ENCODE data around the gene RAB3GAP2.
A peak's percentile ranks its signal among the peaks of the same experiment; 100 is the strongest.
"Not testable (repeated sequence)": the region's sequence is repeated elsewhere in the genome, so short reads cannot be mapped to it uniquely, and the experiment has no call there.

The RAB3GAP2 gene

GRCh38 chr1:220149742-220150141 is 122.5 kb downstream of the RAB3GAP2 start:
- TF ChIP-seq POLR2A (IDR thresholded peaks at IDR 0.05; ENCODE audit: low read length): no peak
- TF ChIP-seq GATA1 (IDR thresholded peaks at IDR 0.05; ENCODE audit: low read depth, low read length): no peak
- DNase-seq: no peak

- no peak for DNase-seq
- TF ChIP-seq GATA1 (IDR thresholded peaks at IDR 0.05; ENCODE audit: low read depth, low read length) (no peak), POLR2A (IDR thresholded peaks at IDR 0.05; ENCODE audit: low read length) (no peak)
Observed at GRCh38 chr1:220144051-220144450, 128.2 kb downstream of the RAB3GAP2 start.

- TF ChIP-seq POLR2A (IDR thresholded peaks at IDR 0.05; ENCODE audit: low read length) (no peak), GATA1 (IDR thresholded peaks at IDR 0.05; ENCODE audit: low read depth, low read length) (no peak)
- DNase-seq: no peak
Observed at GRCh38 chr1:220139966-220140365, 132.3 kb downstream of the RAB3GAP2 start.

- DNase-seq: no peak
- TF ChIP-seq GATA1 (IDR thresholded peaks at IDR 0.05; ENCODE audit: low read depth, low read length): no peak
- no peak for TF ChIP-seq POLR2A (IDR thresholded peaks at IDR 0.05; ENCODE audit: low read length)
Observed at GRCh38 chr1:220137019-220137786, 135.1 kb downstream of the RAB3GAP2 start.

- DNase-seq: no peak
- TF ChIP-seq GATA1 (IDR thresholded peaks at IDR 0.05; ENCODE audit: low read depth, low read length) (no peak), POLR2A (IDR thresholded peaks at IDR 0.05; ENCODE audit: low read length) (no peak)
Observed at GRCh38 chr1:220135755-220136154, 136.5 kb downstream of the RAB3GAP2 start.

- DNase-seq: no peak
- no peak for TF ChIP-seq POLR2A (IDR thresholded peaks at IDR 0.05; ENCODE audit: low read length)
- no peak for TF ChIP-seq GATA1 (IDR thresholded peaks at IDR 0.05; ENCODE audit: low read depth, low read length)
Observed at GRCh38 chr1:220129479-220130210, 142.6 kb downstream of the RAB3GAP2 start.

- TF ChIP-seq GATA1 (IDR thresholded peaks at IDR 0.05; ENCODE audit: low read depth, low read length) (no peak), POLR2A (IDR thresholded peaks at IDR 0.05; ENCODE audit: low read length) (no peak)
- no peak for DNase-seq
Observed at GRCh38 chr1:220127076-220127475, 145.2 kb downstream of the RAB3GAP2 start.

- no peak for DNase-seq
- TF ChIP-seq GATA1 (IDR thresholded peaks at IDR 0.05; ENCODE audit: low read depth, low read length): no peak
- no peak for TF ChIP-seq POLR2A (IDR thresholded peaks at IDR 0.05; ENCODE audit: low read length)
Observed at GRCh38 chr1:220124542-220124941, 147.7 kb downstream of the RAB3GAP2 start.

- TF ChIP-seq GATA1 (IDR thresholded peaks at IDR 0.05; ENCODE audit: low read depth, low read length) (no peak), POLR2A (IDR thresholded peaks at IDR 0.05; ENCODE audit: low read length) (no peak)
- peak; percentile 41 to 54 for DNase-seq
Observed at GRCh38 chr1:220123889-220124288, 148.4 kb downstream of the RAB3GAP2 start.

- DNase-seq: no peak
- TF ChIP-seq GATA1 (IDR thresholded peaks at IDR 0.05; ENCODE audit: low read depth, low read length) (no peak), POLR2A (IDR thresholded peaks at IDR 0.05; ENCODE audit: low read length) (no peak)
Observed at GRCh38 chr1:220123066-220123465, 149.2 kb downstream of the RAB3GAP2 start.

GRCh38 chr1:220121791-220122530 is 150.3 kb downstream of the RAB3GAP2 start:
- TF ChIP-seq POLR2A (IDR thresholded peaks at IDR 0.05; ENCODE audit: low read length): no peak
- no peak for TF ChIP-seq GATA1 (IDR thresholded peaks at IDR 0.05; ENCODE audit: low read depth, low read length)
- DNase-seq: no peak

GRCh38 chr1:220119043-220119512 is 153.2 kb downstream of the RAB3GAP2 start:
- no peak for TF ChIP-seq POLR2A (IDR thresholded peaks at IDR 0.05; ENCODE audit: low read length)
- TF ChIP-seq GATA1 (IDR thresholded peaks at IDR 0.05; ENCODE audit: low read depth, low read length): no peak
- no peak for DNase-seq

- no peak for TF ChIP-seq GATA1 (IDR thresholded peaks at IDR 0.05; ENCODE audit: low read depth, low read length)
- no peak for TF ChIP-seq POLR2A (IDR thresholded peaks at IDR 0.05; ENCODE audit: low read length)
- DNase-seq: peak; percentile 48 to 69
Observed at GRCh38 chr1:220113136-220113695, 159.0 kb downstream of the RAB3GAP2 start.

- DNase-seq: peak in 1 of 2 experiments; percentile 28
Observed at GRCh38 chr1:220112600-220112999, 159.7 kb downstream of the RAB3GAP2 start.

GRCh38 chr1:220110473-220110872 is 161.8 kb downstream of the RAB3GAP2 start:
- DNase-seq: not testable (repeated sequence)

Data from erythroblast (primary cell).